Caco-2 (cell line): ENCODE results near the gene SLC7A5. TPM values are rescaled to one million over a fixed set of nuclear protein-coding genes. Genes with fewer than 3 reads are reported as not detected.

Experiments
- BruUV-seq: library from RNA; stranded (reverse); fragments of 400-500 nt; replicated peaks from 2 replicates; lab custom pipeline; 2021; lab: Mats Ljungman, UMichigan
- CTCF ChIA-PET: fragments of 300-600 bp; sonication (Branson Sonifier 250); formaldehyde crosslinking; loops from one replicate; lab custom pipeline; 2022; ENCODE audit warnings: antibody characterized with exemption; lab: Charles Lee
- POLR2A ChIA-PET: fragments of 300-600 bp; sonication (Branson Sonifier 250); formaldehyde crosslinking; loops from one replicate; lab custom pipeline; 2022; ENCODE audit warnings: antibody characterized with exemption; lab: Charles Lee
- DNase-seq, 2 experiments: peaks; one replicate each; pipeline versions ENCODE4 v3.0.0 to v3.0.0-alpha.2; 2020 to 2022
- H3K27me3 ChIP-seq: replicated peaks from 2 replicates; pipeline ENCODE4 v1.6.0; 2011; ENCODE audit warnings: low read length; ENCODE audit not compliant: control insufficient read depth, insufficient read depth
- H3K36me3 ChIP-seq: 2 replicates; pipeline ENCODE4 v1.5.1; 2011; ENCODE audit warnings: low read length; ENCODE audit not compliant: control insufficient read depth, insufficient read depth
- H3K4me1 ChIP-seq: fragments of 250-450 bp; sonication (Bioruptor Pico); 2 replicates; pipeline ENCODE4 v1.5.1; 2020; ENCODE audit warnings: mild to moderate bottlenecking
- H3K4me3 ChIP-seq: 2 replicates; pipeline ENCODE4 v1.5.1; 2011; ENCODE audit warnings: low read depth, mild to moderate bottlenecking, control low read depth, low read length
- H3K9me3 ChIP-seq: fragments of 250-450 bp; sonication (Bioruptor Pico); 2 replicates; pipeline ENCODE4 v1.5.1; 2020; ENCODE audit warnings: mild to moderate bottlenecking, moderate library complexity
- H3K27ac Mint-ChIP-seq: one replicate; pipeline ENCODE4 v1.8.0; 2022; ENCODE audit warnings: mixed read lengths; ENCODE audit not compliant: unreplicated experiment
- H3K27me3 Mint-ChIP-seq: one replicate; pipeline ENCODE4 v1.8.0; 2022; ENCODE audit warnings: mixed read lengths; ENCODE audit not compliant: insufficient read depth, unreplicated experiment
- H3K36me3 Mint-ChIP-seq: one replicate; pipeline ENCODE4 v1.8.0; 2022; ENCODE audit warnings: mild to moderate bottlenecking, mixed read lengths; ENCODE audit not compliant: insufficient read depth, unreplicated experiment
- H3K4me1 Mint-ChIP-seq: one replicate; pipeline ENCODE4 v1.8.0; 2022; ENCODE audit warnings: low read depth, mixed read lengths; ENCODE audit not compliant: unreplicated experiment
- H3K4me3 Mint-ChIP-seq: one replicate; pipeline ENCODE4 v1.8.0; 2022; ENCODE audit warnings: mild to moderate bottlenecking, moderate library complexity, mixed read lengths; ENCODE audit not compliant: unreplicated experiment
- H3K9me3 Mint-ChIP-seq: one replicate; pipeline ENCODE4 v1.8.0; 2022; ENCODE audit warnings: mixed read lengths; ENCODE audit not compliant: unreplicated experiment
- CTCF ChIP-seq, 2 experiments: fragments of 200-600 bp in 1 of 2; IDR thresholded peaks; 1 replicate in 1 of 2; 2 replicates in 1 of 2; pipeline versions ENCODE4 v1.5.1 to v1.8.0; 2011 to 2022; ENCODE audit warnings: antibody characterized with exemption in 1 of 2, control low read depth in 1 of 2, inconsistent platforms in 1 of 2, low read depth in 1 of 2, low read length in 1 of 2, mild to moderate bottlenecking in 1 of 2, moderate library complexity in 1 of 2; ENCODE audit not compliant: insufficient read depth in 1 of 2, severe bottlenecking in 1 of 2, unreplicated experiment in 1 of 2
- intact Hi-C: fragments of 100-400 bp; cut with micrococcal nuclease; formaldehyde crosslinking; loops from one replicate; pipeline ENCODE4 v1.10.0; 2022; ENCODE audit not compliant: unreplicated experiment
- total RNA-seq: library from RNA; stranded (reverse); gene quantifications from 2 replicates; pipeline ENCODE4 v1.2.3, GENCODE V29; 2022

The SLC7A5 gene
- total RNA-seq, 1 experiment from 2014 or later: 534 TPM

- ChIA-PET CTCF (no interaction called here), POLR2A (interaction anchor here (1.1 kb wide), 1 partner anchor 14 kb away, joined by 3 read pairs; the partner anchor contains the start of gene SLC7A5)
- TF ChIP-seq CTCF (IDR thresholded peaks at IDR 0.05; ENCODE audit: insufficient read depth in 1 of 2, low read depth in 1 of 2, low read length in 1 of 2, severe bottlenecking in 1 of 2, unreplicated experiment in 1 of 2): no peak
- Mint-ChIP-seq H3K4me3 (peak overlapping the region; percentile 42), H3K27me3 (no peaks in the 10 kb centered on the region), H3K36me3 (peaks cover 100% of the 10 kb centered on the region), H3K27ac (peak overlapping the region; percentile 99), H3K4me1 (peaks cover 53% of the 10 kb centered on the region), H3K9me3 (no peaks in the 10 kb centered on the region)
- no peak overlapping the region for H3K4me3 ChIP-seq
- intact Hi-C loops: loop anchor here (5.0 kb wide), 1 partner anchor 92 kb away; no protein-coding TSS in a partner anchor
- H3K9me3 ChIP-seq: no peaks in the 10 kb centered on the region
- DNase-seq: no peak
- H3K27me3 ChIP-seq: no peaks in the 10 kb centered on the region
- no TSS peak for BruUV-seq
- peaks cover 3% of the 10 kb centered on the region; the same call in 1 of the 2 replicates for H3K36me3 ChIP-seq
- peaks cover 71% of the 10 kb centered on the region for H3K4me1 ChIP-seq
Observed at GRCh38 chr16:87854907-87855683, 14.2 kb downstream of the SLC7A5 start.

- TSS peak; percentile 100 for BruUV-seq
- no peaks in the 10 kb centered on the region for H3K9me3 ChIP-seq
- no peak for TF ChIP-seq CTCF (IDR thresholded peaks at IDR 0.05; ENCODE audit: insufficient read depth in 1 of 2, low read depth in 1 of 2, low read length in 1 of 2, severe bottlenecking in 1 of 2, unreplicated experiment in 1 of 2)
- Mint-ChIP-seq H3K4me3 (peak overlapping the region; percentile 64), H3K4me1 (peaks cover 52% of the 10 kb centered on the region), H3K9me3 (no peaks in the 10 kb centered on the region), H3K27me3 (no peaks in the 10 kb centered on the region), H3K27ac (peak overlapping the region; percentile 99), H3K36me3 (peaks cover 100% of the 10 kb centered on the region)
- ChIA-PET CTCF (interaction anchor here (0.6 to 1.7 kb wide), 3 partner anchors 16 to 77 kb away, joined by 3 to 5 read pairs (median 5); no protein-coding TSS in a partner anchor), POLR2A (interaction anchor here (0.7 to 3.3 kb wide), 7 partner anchors 12 to 97 kb away, joined by 3 to 38 read pairs (median 4); partner anchors contain the start of genes BANP and SLC7A5)
- H3K4me3 ChIP-seq: no peak overlapping the region
- intact Hi-C loops: loop anchor here (5.0 kb wide), 1 partner anchor 93 kb away; no protein-coding TSS in a partner anchor
- peaks cover 76% of the 10 kb centered on the region for H3K4me1 ChIP-seq
- H3K36me3 ChIP-seq: peaks cover 5% of the 10 kb centered on the region; the same call in 1 of the 2 replicates
- no peaks in the 10 kb centered on the region for H3K27me3 ChIP-seq
- no peak for DNase-seq
Observed at GRCh38 chr16:87854053-87854906, 15.0 kb downstream of the SLC7A5 start.
